CD4-positive, alpha-beta T cell treated with Interferon gamma for 1 hour (primary cell): ENCODE results near the gene CLDN22.

ENCODE experiments used
- DNase-seq: peaks from one replicate; pipeline ENCODE4 v3.0.0-alpha.2; 2020

Gene CLDN22

GRCh38 chr4:183318656-183319055 lies 1.4 kb downstream of the CLDN22 start:
- no peak for DNase-seq

- DNase-seq: no peak
Measured at GRCh38 chr4:183314806-183315205, 5.3 kb downstream of the CLDN22 start.

- no peak for DNase-seq
Measured at GRCh38 chr4:183314336-183314735, 5.7 kb downstream of the CLDN22 start.

GRCh38 chr4:183312841-183313240 lies 7.2 kb downstream of the CLDN22 start:
- no peak for DNase-seq

GRCh38 chr4:183306811-183307210 lies 13.3 kb downstream of the CLDN22 start:
- no peak for DNase-seq

- DNase-seq: no peak
Measured at GRCh38 chr4:183304538-183304937, 15.5 kb downstream of the CLDN22 start.

GRCh38 chr4:183304067-183304466 lies 16.0 kb downstream of the CLDN22 start:
- no peak for DNase-seq

- DNase-seq: no peak
Measured at GRCh38 chr4:183303301-183303700, 16.8 kb downstream of the CLDN22 start.

- DNase-seq: no peak
Measured at GRCh38 chr4:183300655-183301054, 19.4 kb downstream of the CLDN22 start.

- DNase-seq: no peak
Measured at GRCh38 chr4:183300070-183300469, 20.0 kb downstream of the CLDN22 start.

GRCh38 chr4:183299464-183299863 lies 20.6 kb downstream of the CLDN22 start:
- DNase-seq: no peak

- DNase-seq: no peak
Measured at GRCh38 chr4:183297675-183298074, 22.4 kb downstream of the CLDN22 start.

GRCh38 chr4:183295711-183296110 lies 24.4 kb downstream of the CLDN22 start:
- no peak for DNase-seq

- DNase-seq: no peak
Measured at GRCh38 chr4:183291070-183291469, 29.0 kb downstream of the CLDN22 start.

GRCh38 chr4:183289688-183290087 lies 30.4 kb downstream of the CLDN22 start:
- no peak for DNase-seq

- DNase-seq: no peak
Measured at GRCh38 chr4:183288955-183289354, 31.1 kb downstream of the CLDN22 start.

- no peak for DNase-seq
Measured at GRCh38 chr4:183287677-183288076, 32.4 kb downstream of the CLDN22 start.

- no peak for DNase-seq
Measured at GRCh38 chr4:183287309-183287659, 32.8 kb downstream of the CLDN22 start.

- no peak for DNase-seq
Measured at GRCh38 chr4:183286590-183287308, 33.3 kb downstream of the CLDN22 start.

- no peak for DNase-seq
Measured at GRCh38 chr4:183285886-183286285, 34.2 kb downstream of the CLDN22 start.

- DNase-seq: no peak
Measured at GRCh38 chr4:183284965-183285364, 35.1 kb downstream of the CLDN22 start.

- DNase-seq: no peak
Measured at GRCh38 chr4:183284258-183284785, 35.8 kb downstream of the CLDN22 start.

GRCh38 chr4:183276106-183276505 lies 44.0 kb downstream of the CLDN22 start:
- no peak for DNase-seq

GRCh38 chr4:183272384-183272783 lies 47.7 kb downstream of the CLDN22 start:
- DNase-seq: no peak

GRCh38 chr4:183268556-183268955 lies 51.5 kb downstream of the CLDN22 start:
- no peak for DNase-seq
